Muscle layer of duodenum (tissue), 2 donors: Measurements from ENCODE around the gene TTC21A.

Experiments used
- H3K27ac ChIP-seq: one replicate; pipeline ENCODE4 v1.7.0; 2013; ENCODE audit warnings: mild to moderate bottlenecking, low read length
- H3K27me3 ChIP-seq: one replicate; pipeline ENCODE4 v1.7.0; 2013; ENCODE audit warnings: low read depth, mild to moderate bottlenecking, control low read depth, low read length
- H3K36me3 ChIP-seq, 2 donors: one replicate each; pipeline ENCODE4 v1.7.0; 2013; ENCODE audit warnings: low read length in 2 of 2, control low read depth in 1 of 2, mild to moderate bottlenecking in 1 of 2; ENCODE audit not compliant: insufficient read depth in 2 of 2, control insufficient read depth in 1 of 2
- H3K4me1 ChIP-seq, 2 donors: one replicate each; pipeline ENCODE4 v1.7.0; 2013; ENCODE audit warnings: low read length in 2 of 2, mild to moderate bottlenecking in 2 of 2, control low read depth in 1 of 2, moderate library complexity in 1 of 2; ENCODE audit not compliant: insufficient read depth in 2 of 2, control insufficient read depth in 1 of 2
- H3K4me3 ChIP-seq, 2 donors: one replicate each; pipeline ENCODE4 v1.7.0; 2013; ENCODE audit warnings: low read length in 2 of 2, low read depth in 1 of 2, mild to moderate bottlenecking in 1 of 2
- H3K9me3 ChIP-seq, 2 donors: one replicate each; pipeline ENCODE4 v1.7.0; 2013; ENCODE audit warnings: low read length in 2 of 2, control low read depth in 1 of 2, mild to moderate bottlenecking in 1 of 2; ENCODE audit not compliant: control insufficient read depth in 1 of 2
- donor health status: healthy.

Gene TTC21A

GRCh38 chr3:39108200-39108710 is 775 bp downstream of the TTC21A start:
- Histone ChIP-seq H3K9me3 (no peaks in the 10 kb centered on the region), H3K4me3 (peak overlapping the region; percentile 85 to 88), H3K4me1 (peaks cover 10 to 38% of the 10 kb centered on the region in 2 donors), H3K27me3 (no peaks in the 10 kb centered on the region), H3K36me3 (peaks cover 0 to 8% of the 10 kb centered on the region in 2 donors), H3K27ac (peak overlapping the region; percentile 78)

DNA sequence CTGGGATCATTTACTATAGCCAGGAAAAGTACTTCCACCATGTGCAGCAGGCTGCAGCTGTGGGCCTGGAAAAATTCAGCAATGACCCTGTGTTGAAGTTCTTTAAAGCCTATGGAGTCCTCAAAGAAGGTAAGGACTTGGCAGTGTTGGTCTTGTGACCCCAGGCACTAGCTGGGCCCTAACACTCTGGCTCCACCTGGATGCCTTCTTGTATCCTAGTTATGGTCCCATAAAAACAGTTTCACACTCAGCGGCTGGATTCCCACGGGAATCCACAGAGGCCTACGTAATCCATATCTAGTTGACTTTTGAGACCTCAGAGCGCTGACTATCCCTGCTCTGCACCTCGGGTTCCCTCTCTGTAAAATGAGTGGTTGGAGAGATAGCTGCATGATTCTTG is 1.6 kb downstream of the TTC21A start:
- peaks cover 10 to 31% of the 10 kb centered on the region in 2 donors for H3K4me1 ChIP-seq
- no peaks in the 10 kb centered on the region for H3K9me3 ChIP-seq
- no peak overlapping the region for H3K27ac ChIP-seq
- peaks cover 0 to 8% of the 10 kb centered on the region in 2 donors for H3K36me3 ChIP-seq
- no peaks in the 10 kb centered on the region for H3K27me3 ChIP-seq
- H3K4me3 ChIP-seq: no peak overlapping the region

DNA sequence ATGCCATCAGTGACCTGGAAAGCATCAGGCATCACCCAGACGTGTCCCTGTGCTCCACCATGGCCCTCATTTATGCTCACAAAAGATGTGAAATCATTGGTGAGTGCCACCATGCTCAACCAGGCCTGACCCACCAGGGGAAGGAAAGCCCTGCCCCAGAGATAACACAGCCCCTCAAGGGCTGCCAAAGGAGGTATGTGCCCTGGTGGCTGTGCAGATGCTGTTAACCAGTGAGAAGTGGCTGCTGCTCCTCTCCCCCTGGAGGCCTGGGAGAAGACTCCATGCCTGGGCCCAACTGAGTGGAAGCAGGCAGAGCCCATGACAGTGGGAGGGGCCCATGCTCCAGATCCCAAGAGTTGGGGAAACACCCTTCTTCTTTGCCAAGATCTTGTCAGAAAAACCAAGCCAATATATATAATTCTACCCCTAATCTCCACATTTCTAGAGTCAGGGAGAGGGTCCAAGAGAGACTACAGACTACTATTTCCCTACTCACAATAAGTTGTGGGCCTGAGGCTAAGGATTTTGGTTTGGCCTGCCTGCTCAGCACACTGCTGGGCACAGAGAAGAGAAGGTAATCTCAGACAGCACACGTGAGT is 2.7 kb downstream of the TTC21A start:
- Histone ChIP-seq H3K27ac (no peak overlapping the region), H3K36me3 (peaks cover 0 to 8% of the 10 kb centered on the region in 2 donors), H3K4me1 (peaks cover 9 to 24% of the 10 kb centered on the region in 2 donors), H3K27me3 (no peaks in the 10 kb centered on the region), H3K9me3 (no peaks in the 10 kb centered on the region), H3K4me3 (no peak overlapping the region)

DNA sequence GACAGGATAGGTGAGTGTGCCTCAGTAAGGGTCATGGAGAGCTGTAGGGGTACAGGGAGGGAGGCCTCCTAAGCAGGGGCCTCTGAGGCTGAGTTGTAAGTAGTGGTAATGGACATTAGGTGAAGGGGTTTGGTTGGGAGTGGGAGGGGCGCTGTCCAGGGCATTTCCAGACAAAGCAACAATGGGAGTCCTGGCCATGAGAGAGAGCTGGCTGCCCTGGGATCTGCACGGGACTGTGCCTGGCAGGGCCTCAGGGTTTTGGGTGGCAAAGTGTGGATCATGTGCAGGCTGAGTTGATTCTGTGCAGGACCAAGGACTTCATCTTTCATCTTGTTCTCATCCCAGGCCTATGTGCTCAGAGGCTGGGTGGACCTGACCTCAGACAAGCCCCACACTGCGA is 4.6 kb downstream of the TTC21A start:
- Histone ChIP-seq H3K27ac (no peak overlapping the region), H3K4me3 (no peak overlapping the region), H3K9me3 (no peaks in the 10 kb centered on the region), H3K27me3 (no peaks in the 10 kb centered on the region), H3K4me1 (peaks cover 5 to 12% of the 10 kb centered on the region in 2 donors), H3K36me3 (peaks cover 0 to 8% of the 10 kb centered on the region in 2 donors)

GRCh38 chr3:39112535-39112934 is 5.1 kb downstream of the TTC21A start:
- Histone ChIP-seq H3K36me3 (peaks cover 0 to 8% of the 10 kb centered on the region in 2 donors), H3K9me3 (no peaks in the 10 kb centered on the region), H3K27me3 (no peaks in the 10 kb centered on the region), H3K4me1 (peaks cover 5 to 12% of the 10 kb centered on the region in 2 donors), H3K27ac (no peak overlapping the region), H3K4me3 (no peak overlapping the region)

GRCh38 chr3:39113291-39113690 is 5.8 kb downstream of the TTC21A start:
- H3K27me3 ChIP-seq: no peaks in the 10 kb centered on the region
- H3K36me3 ChIP-seq: peaks cover 5 to 11% of the 10 kb centered on the region in 2 donors
- no peak overlapping the region for H3K4me3 ChIP-seq
- no peaks in the 10 kb centered on the region for H3K9me3 ChIP-seq
- peaks cover under 1 to 7% of the 10 kb centered on the region in 2 donors for H3K4me1 ChIP-seq
- no peak overlapping the region for H3K27ac ChIP-seq

DNA sequence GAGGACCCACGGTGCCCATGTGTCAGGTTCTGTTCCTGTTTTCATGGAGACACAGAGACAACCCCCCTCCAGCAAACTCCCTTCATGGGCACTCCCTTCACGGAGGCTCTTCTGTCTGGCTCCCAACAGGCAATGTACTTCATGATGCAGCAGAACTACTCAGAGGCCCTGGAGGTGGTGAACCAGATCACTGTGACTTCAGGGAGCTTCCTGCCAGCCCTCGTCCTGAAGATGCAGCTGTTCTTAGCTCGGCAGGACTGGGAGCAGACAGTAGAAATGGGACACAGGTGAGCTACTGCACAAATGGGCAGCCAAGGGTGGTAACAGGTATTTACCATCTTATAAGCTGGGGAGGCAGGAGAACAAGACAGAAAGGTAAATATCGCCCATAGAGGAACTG is 7.0 kb downstream of the TTC21A start:
- no peaks in the 10 kb centered on the region for H3K4me1 ChIP-seq
- no peaks in the 10 kb centered on the region for H3K27me3 ChIP-seq
- H3K36me3 ChIP-seq: peaks cover 5 to 11% of the 10 kb centered on the region in 2 donors
- no peak overlapping the region for H3K4me3 ChIP-seq
- H3K27ac ChIP-seq: no peak overlapping the region
- no peaks in the 10 kb centered on the region for H3K9me3 ChIP-seq

- no peaks in the 10 kb centered on the region for H3K9me3 ChIP-seq
- H3K36me3 ChIP-seq: peaks cover 5 to 17% of the 10 kb centered on the region in 2 donors
- no peaks in the 10 kb centered on the region for H3K4me1 ChIP-seq
- H3K27me3 ChIP-seq: no peaks in the 10 kb centered on the region
- H3K27ac ChIP-seq: no peak overlapping the region
- H3K4me3 ChIP-seq: no peak overlapping the region
These were observed 8.4 kb downstream of the TTC21A start for GRCh38 chr3:39115870-39116269.

- Histone ChIP-seq H3K36me3 (peaks cover 5 to 8% of the 10 kb centered on the region in 2 donors), H3K4me1 (no peaks in the 10 kb centered on the region), H3K4me3 (no peak overlapping the region), H3K9me3 (no peaks in the 10 kb centered on the region), H3K27ac (no peak overlapping the region), H3K27me3 (no peaks in the 10 kb centered on the region)
These were observed 10.6 kb downstream of the TTC21A start for GRCh38 chr3:39118079-39118478.

DNA sequence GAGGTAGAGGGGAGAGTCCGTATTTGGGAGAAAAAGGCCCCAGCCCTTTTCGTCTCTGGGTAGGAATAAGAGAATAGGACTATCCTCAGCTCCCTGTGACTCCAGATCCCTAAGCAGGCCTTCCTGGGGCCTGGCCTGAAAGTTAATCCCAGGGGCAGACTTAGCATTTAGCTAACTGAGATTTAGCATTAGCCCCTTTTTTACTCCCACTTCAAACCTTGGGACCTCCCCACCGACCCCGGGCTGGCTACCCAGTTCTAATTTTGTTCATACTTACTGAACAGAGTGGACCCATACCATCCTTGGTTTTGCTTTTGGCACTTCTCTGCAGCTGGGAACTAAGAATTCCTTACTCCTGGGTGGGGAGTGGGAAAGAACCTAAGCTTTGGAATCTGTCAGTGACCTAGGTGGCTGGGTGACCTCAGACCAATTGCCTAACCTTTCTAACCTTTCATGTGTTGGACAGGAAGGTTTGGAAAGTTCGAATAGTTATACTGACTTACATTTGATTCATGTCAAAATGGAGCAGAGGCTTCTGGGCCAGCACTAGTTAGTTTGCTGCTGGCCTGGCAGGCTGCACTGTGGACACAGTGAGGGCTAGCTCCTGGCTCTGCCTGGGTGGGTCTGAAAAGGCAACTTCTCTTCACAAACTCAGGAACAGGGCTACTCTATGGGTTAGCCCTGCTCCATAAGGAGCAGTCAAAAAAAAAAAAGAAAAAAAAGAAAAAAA is 11.6 kb downstream of the TTC21A start:
- Histone ChIP-seq H3K9me3 (no peaks in the 10 kb centered on the region), H3K27ac (no peak overlapping the region), H3K4me3 (no peak overlapping the region), H3K27me3 (no peaks in the 10 kb centered on the region), H3K36me3 (peaks cover 5 to 8% of the 10 kb centered on the region in 2 donors), H3K4me1 (no peaks in the 10 kb centered on the region)

DNA sequence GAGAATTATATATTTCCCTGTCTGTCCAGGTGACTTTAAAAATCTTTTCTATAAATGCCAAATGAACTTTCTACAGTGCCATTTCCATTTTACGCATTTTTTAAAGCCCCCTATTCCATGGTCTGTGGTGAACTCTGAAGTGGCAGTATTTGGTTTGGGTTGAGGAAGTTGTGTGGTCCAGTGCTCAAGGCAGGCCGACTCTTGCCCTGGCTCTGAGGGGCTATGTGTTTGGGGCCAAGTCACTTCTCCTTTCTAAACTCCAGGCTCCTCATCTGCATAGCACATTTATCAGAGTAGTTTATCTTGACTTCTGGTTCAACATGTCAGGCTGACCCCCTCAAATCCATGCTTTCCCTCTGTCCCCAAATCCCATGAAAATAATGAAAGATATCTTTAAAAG is 14.1 kb downstream of the TTC21A start:
- no peak overlapping the region for H3K27ac ChIP-seq
- H3K9me3 ChIP-seq: no peaks in the 10 kb centered on the region
- H3K4me3 ChIP-seq: no peak overlapping the region
- no peaks in the 10 kb centered on the region for H3K27me3 ChIP-seq
- peaks cover 0 to 4% of the 10 kb centered on the region in 2 donors for H3K4me1 ChIP-seq
- peaks cover 5 to 8% of the 10 kb centered on the region in 2 donors for H3K36me3 ChIP-seq
